Lung microvascular endothelial cell (primary cell): ENCODE data around the gene EMC7. TPM values are rescaled to one million over a fixed set of nuclear protein-coding genes. Genes with fewer than 3 reads are reported as not detected.
A peak's percentile ranks its signal among the peaks of the same experiment; 100 is the strongest.
"Not testable (repeated sequence)": the region's sequence is repeated elsewhere in the genome, so short reads cannot be mapped to it uniquely, and the experiment has no call there.

ENCODE experiments used
- DNase-seq, 2 donors: peaks; one replicate each; pipeline versions ENCODE4 v3.0.0 to v3.0.0-alpha.2; 2010; ENCODE audit warnings: low read depth in 2 of 2
- total RNA-seq: library from RNA; depleted of rRNA; stranded (reverse); fragments of >200 nt; gene quantifications from 2 replicates; pipeline ENCODE4 v1.2.1, GENCODE V29; 2014

Gene EMC7
- total RNA-seq, 1 donor from 2014 or later, result 35.9 TPM

DNA sequence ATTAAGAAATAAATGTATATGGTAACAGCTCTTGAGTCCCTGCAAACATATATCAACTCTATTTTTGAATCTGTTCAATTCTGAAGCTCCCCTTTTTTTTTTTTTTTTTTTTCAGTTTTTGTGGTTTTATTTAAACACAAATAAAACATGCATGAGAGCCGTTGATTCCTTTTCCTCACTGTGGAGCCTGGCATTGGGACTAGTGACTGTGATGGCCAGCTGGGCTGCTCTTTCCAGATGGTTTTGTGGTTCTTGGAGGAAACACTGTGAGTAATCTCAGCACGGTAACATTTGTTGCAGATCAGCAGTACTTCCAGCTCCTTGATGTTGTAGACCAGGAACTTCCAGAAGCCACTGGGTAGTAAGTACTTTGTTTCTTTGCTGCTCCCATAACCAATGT, 15.9 kb downstream of the EMC7 start:
- peak in 1 of 2 donors; percentile 24 for DNase-seq

DNA sequence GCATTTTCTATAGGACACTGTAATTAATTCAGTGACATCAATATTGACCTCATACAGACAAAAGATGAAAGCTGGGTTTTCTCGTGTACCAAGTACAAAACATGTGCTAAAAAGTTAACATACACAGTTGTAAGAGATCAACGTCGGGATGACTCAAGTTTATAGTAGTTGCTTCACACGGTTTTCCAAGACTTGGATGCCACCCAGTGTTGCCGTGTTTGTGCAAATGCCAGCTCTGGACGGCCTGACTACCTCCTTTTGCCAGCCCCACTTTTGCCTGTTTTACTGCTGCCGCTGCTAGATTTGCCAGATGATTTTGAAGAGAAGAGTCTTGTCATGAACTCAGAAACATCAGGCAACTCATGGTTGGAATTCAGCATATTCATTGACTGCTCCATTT, 17.6 kb downstream of the EMC7 start:
- no peak for DNase-seq

DNA sequence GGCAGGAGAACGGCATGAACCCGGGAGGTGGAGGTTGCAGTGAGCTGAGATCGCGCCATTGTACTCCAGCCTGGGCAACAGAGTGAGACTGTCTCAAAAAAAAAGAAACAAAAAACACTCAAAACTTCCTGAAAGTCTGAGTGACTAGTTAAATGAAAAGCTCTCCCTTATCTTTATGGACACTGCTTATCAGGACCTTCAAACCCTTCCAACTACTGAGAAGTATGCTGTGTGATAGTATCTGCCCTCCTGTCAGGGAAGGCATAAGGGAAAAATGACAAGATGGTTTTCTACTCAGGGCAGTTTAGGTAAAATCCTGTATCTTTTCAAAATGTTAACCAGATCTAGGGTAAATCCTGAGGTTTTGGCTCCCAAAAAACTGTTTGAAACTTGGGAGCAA, 21.8 kb downstream of the EMC7 start:
- no peak for DNase-seq

DNA sequence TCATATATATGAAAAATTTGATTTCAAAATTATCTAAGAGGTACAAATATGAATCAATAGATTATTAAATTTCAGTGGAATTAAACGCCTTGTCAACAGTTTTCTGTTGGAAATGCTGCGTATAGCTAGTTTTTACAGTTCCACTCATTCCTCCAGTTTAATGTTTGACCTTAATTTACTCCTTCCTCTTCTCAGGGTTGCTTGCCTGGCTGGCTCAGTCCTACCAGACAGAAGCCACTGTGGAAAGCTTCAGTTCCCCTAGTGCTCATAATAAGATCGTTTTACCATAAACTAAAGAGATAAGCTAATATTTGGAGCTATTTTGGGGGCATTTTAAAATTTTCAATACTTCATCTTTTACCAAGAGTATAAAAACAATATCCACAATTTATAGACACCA, 22.8 kb downstream of the EMC7 start:
- no peak for DNase-seq

DNA sequence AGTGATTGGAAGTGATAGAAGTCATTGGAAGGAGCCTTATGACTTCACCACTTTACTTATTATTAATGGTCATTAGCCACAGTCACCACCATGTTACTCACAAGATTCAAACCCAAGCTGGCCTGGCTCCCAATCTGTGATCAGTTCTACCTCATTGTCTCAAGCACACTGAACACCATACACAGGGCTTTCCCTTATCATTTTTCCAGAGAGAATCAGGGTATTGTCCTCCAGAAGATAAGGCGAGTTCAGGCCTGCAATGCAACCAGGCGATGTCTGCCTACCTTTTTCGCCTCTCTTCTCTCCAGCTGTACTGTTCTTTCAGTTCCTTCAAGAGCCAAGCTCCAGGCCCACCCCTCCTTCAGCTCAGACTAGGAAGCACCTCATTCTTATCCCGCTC, 24.9 kb downstream of the EMC7 start:
- DNase-seq, result no peak

DNA sequence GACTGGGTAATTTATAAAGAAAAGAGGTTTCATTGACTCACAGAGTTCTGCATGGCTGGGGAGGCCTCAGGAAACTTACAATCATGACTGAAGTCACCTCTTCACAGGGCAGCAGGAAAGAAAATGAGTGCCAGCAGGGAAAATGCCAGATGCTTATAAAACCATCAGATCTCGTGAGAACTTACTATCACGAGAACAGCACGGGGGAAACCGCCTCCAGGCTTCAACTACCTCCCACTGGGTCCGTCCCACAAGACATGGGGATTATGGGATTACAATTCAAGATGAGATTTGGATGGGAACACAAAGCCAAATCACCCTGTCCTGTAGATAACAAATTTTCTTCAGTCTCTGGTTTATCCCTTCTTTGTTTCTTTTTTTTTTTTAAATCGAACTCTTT, 31.7 kb downstream of the EMC7 start:
- DNase-seq, result no peak

GRCh38 chr15:34065941-34066340, 35.7 kb downstream of the EMC7 start:
- DNase-seq, result no peak

DNA sequence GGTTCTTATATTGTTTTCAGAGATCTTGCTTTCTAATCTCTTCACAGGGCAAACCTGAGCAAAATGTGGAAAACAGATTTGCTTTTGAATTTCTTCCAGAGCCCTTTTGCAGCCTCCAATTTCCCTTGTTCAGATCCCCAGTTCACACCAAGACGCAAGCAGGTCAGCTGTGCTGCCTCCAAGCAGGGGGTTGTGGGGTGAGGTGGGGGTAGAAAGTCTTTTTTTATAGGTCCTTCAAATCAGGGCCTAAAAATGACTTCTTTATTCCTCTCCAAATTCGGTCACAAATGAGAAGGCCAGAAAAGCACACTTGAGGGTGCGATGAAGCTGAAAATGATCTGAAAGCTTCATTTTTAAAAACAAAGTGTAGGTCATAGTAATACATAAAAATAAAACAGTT, 36.4 kb downstream of the EMC7 start:
- DNase-seq, result no peak

GRCh38 chr15:34064438-34064837, 37.2 kb downstream of the EMC7 start:
- peak; percentile 15 to 39 for DNase-seq

DNA sequence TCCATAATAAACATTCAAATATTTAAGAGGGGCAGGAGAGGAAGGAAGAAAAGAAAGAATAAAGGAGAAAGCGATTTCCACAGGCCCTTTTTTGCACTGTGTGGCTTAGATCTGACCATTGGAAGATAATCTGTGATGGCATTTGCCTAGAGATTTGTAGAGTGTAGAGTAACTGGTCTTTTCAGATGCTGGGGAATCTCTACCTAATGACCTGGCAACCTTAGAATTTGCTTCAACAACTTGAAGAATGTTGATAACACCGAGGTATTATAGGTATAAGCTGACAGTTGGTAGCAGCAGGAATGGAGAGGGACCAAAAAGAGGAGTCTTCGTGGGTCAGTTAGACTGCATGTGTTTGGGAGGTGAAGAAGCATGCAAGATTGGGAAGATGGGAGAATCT, 41.7 kb downstream of the EMC7 start:
- DNase-seq, result no peak

DNA sequence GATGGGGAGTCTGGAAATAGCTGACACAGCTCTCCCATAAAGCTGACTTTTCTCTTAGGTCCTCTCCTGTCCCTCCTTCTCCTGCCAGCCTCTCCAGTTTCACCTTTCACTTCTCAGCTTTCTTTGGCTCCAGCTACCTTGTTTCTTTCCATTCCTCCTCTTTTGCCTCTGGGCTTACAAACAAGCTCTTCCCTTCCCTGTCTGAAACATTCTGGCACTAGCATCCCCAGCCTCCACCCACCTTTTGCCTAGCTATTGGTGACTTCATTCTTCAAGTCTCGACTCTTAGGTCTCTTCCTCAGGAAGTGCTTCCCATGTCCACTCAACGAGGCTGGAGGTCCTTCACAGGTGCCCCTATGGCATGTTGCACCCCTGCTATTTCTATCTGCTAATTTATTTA, 42.2 kb downstream of the EMC7 start:
- DNase-seq, result no peak

- DNase-seq, result no peak
Measured at GRCh38 chr15:34056911-34057310, 44.8 kb downstream of the EMC7 start.

- DNase-seq, result peak; percentile 47 to 57
Measured at GRCh38 chr15:34055868-34056595, 45.6 kb downstream of the EMC7 start.

DNA sequence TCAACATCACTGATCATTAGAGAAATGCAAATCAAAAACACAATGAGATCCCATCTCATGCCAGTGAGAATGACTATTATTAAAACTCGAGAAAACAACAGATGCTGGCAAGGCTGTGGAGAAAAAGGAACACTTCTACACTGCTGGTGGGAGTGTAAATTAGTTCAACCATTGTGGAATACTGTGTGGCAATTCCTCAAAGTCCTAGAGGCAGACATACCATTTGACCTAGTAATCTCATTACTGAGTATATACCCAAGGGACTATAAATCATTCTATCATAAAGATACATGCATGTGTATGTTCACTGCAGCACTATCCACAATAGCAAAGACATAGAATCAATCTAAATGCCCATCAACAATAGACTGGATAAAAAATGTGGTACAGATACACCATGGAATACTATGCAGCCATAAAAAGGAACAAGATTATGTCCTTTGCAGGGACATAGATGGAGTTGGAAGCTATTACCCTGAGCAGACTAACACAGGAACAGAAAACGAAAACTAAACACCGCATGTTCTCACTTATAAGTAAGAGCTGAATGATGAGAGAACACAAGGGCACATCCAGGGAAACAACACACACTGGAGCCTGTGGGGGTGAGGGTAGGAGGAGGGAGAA, 47.5 kb downstream of the EMC7 start:
- no peak for DNase-seq

- not testable (repeated sequence) for DNase-seq
Measured at GRCh38 chr15:34050385-34050784, 51.3 kb downstream of the EMC7 start.

- DNase-seq, result no peak
Measured at GRCh38 chr15:34049112-34049511, 52.5 kb downstream of the EMC7 start.

DNA sequence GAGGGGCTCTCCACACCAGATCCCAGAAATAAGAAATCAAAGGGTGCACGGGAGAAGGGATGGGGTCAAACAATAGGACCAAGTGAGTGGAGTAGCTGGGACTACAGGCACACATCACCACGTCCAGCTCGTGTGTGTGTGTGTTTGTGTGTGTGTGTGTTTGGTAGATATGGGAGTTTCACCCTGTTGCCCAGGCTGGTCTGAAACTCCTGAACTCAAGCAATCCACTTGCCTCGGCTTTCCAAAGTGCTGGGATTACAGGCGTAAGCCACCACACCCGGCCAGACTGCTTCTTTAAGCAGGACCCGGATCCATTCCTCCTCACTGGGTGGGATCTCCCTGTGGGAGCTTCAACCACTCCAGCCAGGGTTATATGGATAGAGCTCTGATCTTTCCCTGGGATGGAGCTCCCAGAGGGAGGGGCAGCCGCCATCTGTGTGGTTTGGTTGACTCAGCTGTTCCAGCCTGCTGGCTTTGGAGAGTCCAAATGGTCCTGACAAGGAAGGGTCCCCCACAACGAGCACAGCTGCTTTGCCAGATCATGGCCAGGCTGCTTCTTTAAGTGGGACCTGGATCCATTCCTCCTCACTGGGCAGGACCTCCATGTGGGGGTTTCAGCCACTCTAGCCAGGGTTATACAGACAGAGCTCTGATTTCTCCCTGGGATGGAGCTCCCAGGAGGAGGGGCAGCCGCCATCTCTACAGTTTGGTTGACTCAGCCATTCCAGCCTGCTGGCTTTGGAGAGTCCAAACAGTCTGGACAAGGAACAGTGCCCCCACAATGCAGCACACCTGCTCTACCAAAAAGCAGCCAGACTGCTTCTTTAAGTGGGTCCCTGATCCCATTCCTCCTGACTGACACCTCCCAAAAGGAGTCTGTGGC, 53.5 kb downstream of the EMC7 start:
- no peak for DNase-seq

DNA sequence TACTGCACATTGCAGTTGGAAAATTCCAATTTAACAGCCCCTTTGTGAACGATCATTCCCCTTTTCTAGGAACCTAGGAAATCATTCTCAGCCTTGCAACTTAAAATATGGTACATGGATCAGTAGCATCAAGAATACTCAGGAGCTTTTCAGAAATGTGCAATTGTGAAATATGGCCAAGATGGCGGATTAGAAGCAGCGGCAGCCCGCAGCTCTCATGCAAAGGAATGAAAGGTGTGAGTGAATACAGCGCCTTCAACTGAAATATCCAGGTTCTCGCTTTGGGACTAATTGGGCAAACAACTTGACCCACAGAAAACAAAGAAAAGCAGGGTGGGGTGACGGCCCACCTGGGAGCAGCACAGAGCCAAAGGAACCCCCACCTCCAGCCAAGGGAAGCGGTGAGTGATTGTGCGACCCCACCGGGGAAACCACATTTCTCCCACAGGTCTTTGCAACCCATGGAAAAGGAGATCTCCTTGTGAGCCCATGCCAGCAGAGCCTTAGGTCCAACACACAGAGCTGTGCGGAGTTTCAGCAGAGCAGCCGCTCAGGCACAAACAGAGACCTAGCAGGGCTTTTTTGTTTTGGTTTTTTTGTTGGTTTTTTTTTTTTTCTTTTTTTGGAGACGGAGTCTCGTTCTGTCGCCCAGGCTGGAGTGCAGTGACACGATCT, 55.1 kb downstream of the EMC7 start:
- DNase-seq, result no peak

DNA sequence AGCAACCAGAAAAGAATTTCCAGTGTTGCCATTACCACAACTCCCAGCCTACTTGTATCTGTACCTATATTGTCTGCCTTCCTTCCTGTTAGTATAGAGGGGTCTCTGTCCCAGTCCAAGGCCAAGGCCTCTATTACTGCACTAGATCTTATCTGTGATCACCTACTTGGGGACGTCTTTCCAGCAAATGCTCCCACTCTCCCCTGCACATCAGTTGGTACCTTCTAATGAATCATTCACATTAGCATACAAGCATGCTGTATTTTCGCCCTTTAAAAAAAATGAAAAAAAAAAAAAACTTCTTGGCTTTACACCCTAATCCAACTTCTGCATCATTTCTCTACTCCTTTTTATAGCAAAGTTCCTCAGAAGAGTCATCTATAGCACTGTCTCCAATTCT, 57.8 kb downstream of the EMC7 start:
- DNase-seq, result no peak

GRCh38 chr15:34043391-34043790, 58.3 kb downstream of the EMC7 start:
- DNase-seq, result no peak

- DNase-seq, result no peak
Measured at GRCh38 chr15:34039790-34040113, 61.9 kb downstream of the EMC7 start.
